ENCODE measurements around the gene SDK1. TPM values are rescaled to one million over a fixed set of nuclear protein-coding genes. Genes with fewer than 3 reads are reported as not detected.

The SDK1 gene
- total RNA-seq, 1 donor, result 0.36 TPM

DNA sequence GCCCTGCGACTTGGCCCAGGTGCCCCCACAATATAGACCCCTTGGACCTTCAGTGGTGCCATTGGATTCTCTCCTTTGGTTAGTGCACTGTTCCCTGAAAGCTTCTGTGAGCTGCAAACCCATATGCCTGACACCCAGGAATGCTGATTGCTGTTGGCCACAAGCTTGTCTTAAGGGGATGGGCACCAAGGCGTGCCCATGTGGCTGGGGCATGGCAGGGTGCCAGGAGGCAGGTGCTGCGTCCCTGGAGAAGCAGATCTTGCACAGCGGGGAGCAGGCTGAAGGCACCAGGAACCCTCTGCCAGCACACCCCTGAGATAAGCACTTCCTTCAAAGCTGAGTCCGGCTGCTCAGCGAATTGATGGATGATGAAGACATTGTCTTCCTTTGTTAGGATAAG, 411.8 kb downstream of the SDK1 start:
- no peak overlapping the region for H3K27ac ChIP-seq (ENCODE audit: low read depth, low read length)
- H3K27me3 ChIP-seq (ENCODE audit: insufficient read depth, low read length), result no peaks in the 10 kb centered on the region
- H3K36me3 ChIP-seq (ENCODE audit: insufficient read depth, low read length), result no peaks in the 10 kb centered on the region
- no peaks in the 10 kb centered on the region for H4K20me1 ChIP-seq (ENCODE audit: insufficient read depth, low read length)
- no peaks in the 10 kb centered on the region for H3K79me2 ChIP-seq (ENCODE audit: insufficient read depth, low read length)
- H3K9me3 ChIP-seq (ENCODE audit: low read depth, low read length), result no peaks in the 10 kb centered on the region
- no peak for TF ChIP-seq CTCF (IDR thresholded peaks at IDR 0.05; ENCODE audit: extremely low read depth, low read depth, low read length)
- no peak overlapping the region for H2AFZ ChIP-seq (ENCODE audit: low read length)
- no peak overlapping the region for H3K4me3 ChIP-seq (ENCODE audit: insufficient read depth, low read length)
- no peak overlapping the region for H3K4me2 ChIP-seq (ENCODE audit: insufficient read depth, low read length)
- no peaks in the 10 kb centered on the region for H3K4me1 ChIP-seq (ENCODE audit: insufficient read depth, low read length)
- no peak for DNase-seq (ENCODE audit: insufficient read length, low spot score, missing footprints)

DNA sequence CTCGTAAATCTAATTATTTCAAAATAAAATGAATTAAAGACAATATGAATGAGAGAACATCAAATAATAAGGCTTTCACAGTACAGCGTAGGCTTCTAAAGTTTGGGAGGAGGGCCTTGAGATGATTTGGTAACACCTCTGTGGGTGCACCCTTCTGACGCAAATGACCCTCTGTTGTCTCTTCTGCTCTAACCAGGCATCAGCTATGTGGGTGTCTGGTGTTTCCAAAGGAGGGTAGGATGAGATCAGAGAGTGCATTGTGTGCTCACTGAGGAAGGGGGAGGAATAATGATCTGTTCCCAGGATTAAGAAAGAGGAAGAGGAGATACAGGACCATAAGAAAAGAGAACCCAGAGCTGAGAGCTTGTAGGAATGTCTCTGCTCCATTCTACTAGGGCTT, 420.4 kb downstream of the SDK1 start:
- Histone ChIP-seq H3K4me3 (ENCODE audit: insufficient read depth, low read length) (no peak overlapping the region), H3K36me3 (ENCODE audit: insufficient read depth, low read length) (no peaks in the 10 kb centered on the region), H3K4me2 (ENCODE audit: insufficient read depth, low read length) (no peak overlapping the region), H2AFZ (ENCODE audit: low read length) (no peak overlapping the region), H3K9me3 (ENCODE audit: low read depth, low read length) (no peaks in the 10 kb centered on the region), H3K27me3 (ENCODE audit: insufficient read depth, low read length) (no peaks in the 10 kb centered on the region), H3K27ac (ENCODE audit: low read depth, low read length) (no peak overlapping the region), H3K4me1 (ENCODE audit: insufficient read depth, low read length) (no peaks in the 10 kb centered on the region), H4K20me1 (ENCODE audit: insufficient read depth, low read length) (no peaks in the 10 kb centered on the region), H3K79me2 (ENCODE audit: insufficient read depth, low read length) (no peaks in the 10 kb centered on the region)
- no peak for DNase-seq (ENCODE audit: insufficient read length, low spot score, missing footprints)
- no peak for TF ChIP-seq CTCF (IDR thresholded peaks at IDR 0.05; ENCODE audit: extremely low read depth, low read depth, low read length)

DNA sequence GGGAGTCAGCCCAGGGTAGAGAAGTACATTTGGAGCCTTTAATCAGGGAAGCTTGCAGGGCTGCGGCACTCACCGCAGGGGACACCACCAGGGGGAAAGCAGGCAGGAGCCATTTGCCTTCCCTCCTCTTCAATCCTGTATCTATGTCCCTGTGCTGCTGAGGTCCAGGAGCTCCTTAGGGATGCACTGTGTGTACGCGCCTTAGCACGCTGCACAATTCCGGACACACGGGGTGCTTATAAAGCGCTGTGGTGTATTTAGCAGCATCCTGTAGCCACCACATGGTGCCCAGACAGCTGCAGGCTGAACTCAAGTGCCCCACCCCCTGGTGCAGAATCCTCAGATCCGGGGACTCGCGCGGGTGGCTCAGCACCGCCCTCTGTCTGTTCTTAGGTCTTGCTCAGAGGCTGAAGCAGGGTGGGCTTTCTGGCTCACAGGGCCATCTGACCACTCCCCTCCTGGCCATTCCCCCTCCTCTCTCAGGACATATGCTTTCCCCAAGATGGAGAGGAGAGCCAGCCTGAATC, 421.4 kb downstream of the SDK1 start:
- no peak overlapping the region for H3K27ac ChIP-seq (ENCODE audit: low read depth, low read length)
- no peaks in the 10 kb centered on the region for H3K27me3 ChIP-seq (ENCODE audit: insufficient read depth, low read length)
- no peak for TF ChIP-seq CTCF (IDR thresholded peaks at IDR 0.05; ENCODE audit: extremely low read depth, low read depth, low read length)
- no peak for DNase-seq (ENCODE audit: insufficient read length, low spot score, missing footprints)
- H3K9me3 ChIP-seq (ENCODE audit: low read depth, low read length), result no peaks in the 10 kb centered on the region
- H3K79me2 ChIP-seq (ENCODE audit: insufficient read depth, low read length), result no peaks in the 10 kb centered on the region
- no peaks in the 10 kb centered on the region for H4K20me1 ChIP-seq (ENCODE audit: insufficient read depth, low read length)
- H3K4me2 ChIP-seq (ENCODE audit: insufficient read depth, low read length), result no peak overlapping the region
- H3K36me3 ChIP-seq (ENCODE audit: insufficient read depth, low read length), result no peaks in the 10 kb centered on the region
- no peaks in the 10 kb centered on the region for H3K4me1 ChIP-seq (ENCODE audit: insufficient read depth, low read length)
- H3K4me3 ChIP-seq (ENCODE audit: insufficient read depth, low read length), result no peak overlapping the region
- no peak overlapping the region for H2AFZ ChIP-seq (ENCODE audit: low read length)

- Histone ChIP-seq H3K79me2 (ENCODE audit: insufficient read depth, low read length) (no peaks in the 10 kb centered on the region), H3K27ac (ENCODE audit: low read depth, low read length) (no peak overlapping the region), H3K4me1 (ENCODE audit: insufficient read depth, low read length) (no peaks in the 10 kb centered on the region), H3K36me3 (ENCODE audit: insufficient read depth, low read length) (no peaks in the 10 kb centered on the region), H2AFZ (ENCODE audit: low read length) (no peak overlapping the region), H4K20me1 (ENCODE audit: insufficient read depth, low read length) (no peaks in the 10 kb centered on the region), H3K9me3 (ENCODE audit: low read depth, low read length) (no peaks in the 10 kb centered on the region), H3K4me2 (ENCODE audit: insufficient read depth, low read length) (no peak overlapping the region), H3K4me3 (ENCODE audit: insufficient read depth, low read length) (no peak overlapping the region), H3K27me3 (ENCODE audit: insufficient read depth, low read length) (no peaks in the 10 kb centered on the region)
- no peak for TF ChIP-seq CTCF (IDR thresholded peaks at IDR 0.05; ENCODE audit: extremely low read depth, low read depth, low read length)
- DNase-seq (ENCODE audit: insufficient read length, low spot score, missing footprints), result no peak
These were observed 424.4 kb downstream of the SDK1 start for GRCh38 chr7:3725155-3726059.

Measured in osteoblast (primary cell).